H1 (cell line): ENCODE results near the gene KCTD10. TPM values are rescaled to one million over a fixed set of nuclear protein-coding genes. Genes with fewer than 3 reads are reported as not detected.

Experiments
- CTCF ChIA-PET: fragments of 300-600 bp; sonication (Branson Sonifier 250); formaldehyde crosslinking; loops from one replicate; lab custom pipeline; 2021; ENCODE audit not compliant: partially characterized antibody; lab: Charles Lee
- POLR2A ChIA-PET: fragments of 300-600 bp; sonication (Branson Sonifier 250); formaldehyde crosslinking; loops from one replicate; lab custom pipeline; 2021; ENCODE audit warnings: inconsistent platforms; ENCODE audit not compliant: partially characterized antibody; lab: Charles Lee
- DNase-seq, 2 experiments: peaks; one replicate each; pipeline versions ENCODE4 v3.0.0 to v3.0.0-alpha.2; 2010 to 2022; ENCODE audit warnings: low spot score in 2 of 2, low read depth in 1 of 2, mixed read lengths in 1 of 2
- FAIRE-seq: peaks from 2 replicates; lab custom pipeline; 2011; peaks lifted over from hg19 to GRCh38; lab: Jason Lieb, UNC
- H2AFZ ChIP-seq: 2 replicates; pipeline ENCODE4 v1.8.1; 2012; ENCODE audit warnings: low read length, inconsistent platforms
- H2AK5ac ChIP-seq: 2 replicates; pipeline ENCODE4 v1.6.1; 2013; ENCODE audit warnings: low read depth, low read length
- H2BK120ac ChIP-seq: replicated peaks from 2 replicates; pipeline ENCODE3; 2013; ENCODE audit warnings: low read depth, low read length, inconsistent platforms
- H2BK12ac ChIP-seq: 2 replicates; pipeline ENCODE4 v1.6.1; 2013; ENCODE audit warnings: low read depth, low read length
- H2BK15ac ChIP-seq: 2 replicates; pipeline ENCODE4 v1.6.1; 2013; ENCODE audit warnings: low read length
- H2BK20ac ChIP-seq: 2 replicates; pipeline ENCODE4 v1.6.1; 2013; ENCODE audit warnings: low read length
- H2BK5ac ChIP-seq: 2 replicates; pipeline ENCODE4 v1.6.1; 2013; ENCODE audit warnings: low read depth, low read length
- H3K14ac ChIP-seq: 2 replicates; pipeline ENCODE4 v1.6.1; 2013; ENCODE audit warnings: inconsistent platforms; ENCODE audit not compliant: insufficient read length
- H3K18ac ChIP-seq: 2 replicates; pipeline ENCODE4 v1.6.1; 2013; ENCODE audit warnings: low read length; ENCODE audit errors: extremely low read depth
- H3K23ac ChIP-seq: 2 replicates; pipeline ENCODE4 v1.6.1; 2013; ENCODE audit warnings: inconsistent platforms; ENCODE audit not compliant: insufficient read length
- H3K23me2 ChIP-seq: 2 replicates; pipeline ENCODE4 v1.6.1; 2013; ENCODE audit warnings: low read depth, low read length
- H3K27ac ChIP-seq: 2 replicates; pipeline ENCODE4 v1.6.1; 2011; ENCODE audit warnings: low read depth, low read length, inconsistent platforms
- H3K27me3 ChIP-seq, 4 experiments: replicated peaks in 1 of 4; 1 replicate in 1 of 4; 2 replicates in 3 of 4; pipeline versions ENCODE4 v1.6.1 to v1.8.1; 2011 to 2013; ENCODE audit warnings: low read length in 3 of 4, mild to moderate bottlenecking in 3 of 4, inconsistent platforms in 2 of 4, mixed read lengths in 2 of 4, moderate library complexity in 1 of 4; ENCODE audit not compliant: control insufficient read depth in 3 of 4, insufficient read depth in 3 of 4; ENCODE audit errors: extremely low read depth in 1 of 4
- H3K36me3 ChIP-seq, 4 experiments: 2 replicates each; pipeline versions ENCODE4 v1.6.1 to v1.8.1; 2011 to 2013; ENCODE audit warnings: mild to moderate bottlenecking in 4 of 4, low read length in 3 of 4, moderate library complexity in 2 of 4, control low read depth in 1 of 4, inconsistent platforms in 1 of 4; ENCODE audit not compliant: insufficient read depth in 4 of 4, control insufficient read depth in 2 of 4
- H3K4ac ChIP-seq: replicated peaks from 2 replicates; pipeline ENCODE3; 2013; ENCODE audit warnings: low read length, low read depth, mixed read lengths, inconsistent platforms; ENCODE audit not compliant: insufficient read length
- H3K4me1 ChIP-seq, 4 experiments: replicated peaks in 1 of 4; 1 replicate in 1 of 4; 2 replicates in 3 of 4; pipeline versions ENCODE4 v1.6.1 to v1.8.1; 2011 to 2013; ENCODE audit warnings: low read length in 3 of 4, inconsistent platforms in 2 of 4, mixed read lengths in 1 of 4; ENCODE audit not compliant: insufficient read depth in 4 of 4, control insufficient read depth in 3 of 4
- H3K4me2 ChIP-seq, 2 experiments: 2 replicates each; pipeline versions ENCODE4 v1.6.1 to v1.8.1; 2011 to 2013; ENCODE audit warnings: low read depth in 2 of 2, low read length in 2 of 2, control low read depth in 1 of 2, inconsistent platforms in 1 of 2, mild to moderate bottlenecking in 1 of 2; ENCODE audit not compliant: insufficient read depth in 1 of 2
- H3K4me3 ChIP-seq, 4 experiments: fragments of 200-600, 300-600 bp in 1 of 4; sonication (generic), shearing (Covaris generic), sonication (Bioruptor Twin) in 1 of 4; 2 replicates each; pipeline versions ENCODE4 v1.5.1 to v1.8.1; 2011 to 2016; ENCODE audit warnings: low read length in 4 of 4, low read depth in 3 of 4, control low read depth in 2 of 4, inconsistent platforms in 2 of 4, mild to moderate bottlenecking in 2 of 4, mixed read lengths in 1 of 4, moderate library complexity in 1 of 4; ENCODE audit not compliant: insufficient read depth in 2 of 4; ENCODE audit errors: extremely low read depth in 1 of 4
- H3K56ac ChIP-seq: replicated peaks from 2 replicates; pipeline ENCODE3; 2013; ENCODE audit warnings: low read depth, mild to moderate bottlenecking, mixed read lengths, low read length, inconsistent platforms; ENCODE audit not compliant: insufficient read length
- H3K79me1 ChIP-seq: 2 replicates; pipeline ENCODE4 v1.6.1; 2013; ENCODE audit warnings: low read depth, low read length, control low read depth
- H3K79me2 ChIP-seq, 2 experiments: 2 replicates each; pipeline versions ENCODE4 v1.6.1 to v1.8.1; 2012 to 2013; ENCODE audit warnings: low read length in 2 of 2, mild to moderate bottlenecking in 2 of 2, inconsistent platforms in 1 of 2; ENCODE audit not compliant: insufficient read depth in 2 of 2, control insufficient read depth in 1 of 2
- H3K9ac ChIP-seq, 4 experiments: replicated peaks in 1 of 4; 1 replicate in 1 of 4; 2 replicates in 3 of 4; pipeline versions ENCODE4 v1.6.1 to v1.8.1; 2011 to 2013; ENCODE audit warnings: low read depth in 3 of 4, low read length in 3 of 4, control low read depth in 2 of 4, mild to moderate bottlenecking in 2 of 4, moderate library complexity in 2 of 4, inconsistent platforms in 1 of 4; ENCODE audit errors: extremely low read depth in 1 of 4
- H3K9me3 ChIP-seq, 2 experiments: 2 replicates each; pipeline versions ENCODE4 v1.6.1 to v1.8.1; 2012 to 2013; ENCODE audit warnings: mild to moderate bottlenecking in 2 of 2, moderate library complexity in 2 of 2, control low read depth in 1 of 2, inconsistent platforms in 1 of 2, low read depth in 1 of 2, low read length in 1 of 2, mixed read lengths in 1 of 2; ENCODE audit not compliant: insufficient read depth in 2 of 2
- H4K20me1 ChIP-seq, 2 experiments: replicated peaks in 1 of 2; 2 replicates each; pipeline versions ENCODE3 to v1.8.1; 2011 to 2013; ENCODE audit warnings: inconsistent platforms in 2 of 2, low read length in 2 of 2, mild to moderate bottlenecking in 1 of 2; ENCODE audit not compliant: insufficient read depth in 2 of 2, control insufficient read depth in 1 of 2
- H4K5ac ChIP-seq: 2 replicates; pipeline ENCODE4 v1.6.1; 2013; ENCODE audit warnings: low read length, low read depth, mixed read lengths, inconsistent platforms; ENCODE audit not compliant: insufficient read length
- H4K8ac ChIP-seq: 2 replicates; pipeline ENCODE4 v1.8.0; 2013; ENCODE audit warnings: mild to moderate bottlenecking, moderate library complexity, low read length, inconsistent platforms; ENCODE audit not compliant: insufficient read depth; ENCODE audit errors: extremely low read depth
- H4K91ac ChIP-seq: replicated peaks from 2 replicates; pipeline ENCODE3; 2013; ENCODE audit warnings: low read length, mixed read lengths, inconsistent platforms; ENCODE audit not compliant: insufficient read length
- CBX5 ChIP-seq: fragments of 300-800, 300-1000 bp; sonication (generic); IDR thresholded peaks from 2 replicates; pipeline ENCODE4 v1.7.1; 2016; ENCODE audit warnings: antibody characterized with exemption, low read length, low read depth
- JUND ChIP-seq: IDR thresholded peaks from 2 replicates; pipeline ENCODE4 v1.6.1; 2011; ENCODE audit warnings: mild to moderate bottlenecking, improper control_type of control experiment, low read length
- SAP30 ChIP-seq: fragments of 300-600 bp; sonication (generic); IDR thresholded peaks from 2 replicates; pipeline ENCODE4 v1.7.1; 2012; ENCODE audit warnings: low read length, moderate library complexity, mild to moderate bottlenecking, inconsistent platforms; ENCODE audit not compliant: insufficient read depth, insufficient replicate concordance
- SIRT6 ChIP-seq: IDR thresholded peaks from one replicate; pipeline ENCODE4 v1.7.1; 2012; ENCODE audit warnings: low read length, inconsistent platforms
- TAF1 ChIP-seq: IDR thresholded peaks from 2 replicates; pipeline ENCODE4 v1.6.1; 2011; ENCODE audit warnings: mild to moderate bottlenecking, low read depth, low read length
- TCF12 ChIP-seq: IDR thresholded peaks from 2 replicates; pipeline ENCODE4 v1.6.1; 2011; ENCODE audit warnings: low read depth, mild to moderate bottlenecking, low read length
- ZNF274 ChIP-seq: IDR thresholded peaks from 2 replicates; pipeline ENCODE4 v1.7.0; 2012; ENCODE audit warnings: low read length, borderline replicate concordance; ENCODE audit errors: extremely low read depth
- WGBS, 2 experiments: shearing (Covaris generic) in 1 of 2; methylation state at CpG; one replicate each; pipeline versions ENCODE4 v1.1.6 to v1.1.7; 2013 to 2015; ENCODE audit warnings: low lambda C conversion rate in 2 of 2, mixed read lengths in 2 of 2, inconsistent platforms in 1 of 2, low coverage in 1 of 2, missing lambda C conversion rate in 1 of 2; ENCODE audit not compliant: insufficient replicate concordance in 2 of 2, insufficient coverage in 1 of 2, insufficient read length in 1 of 2; ENCODE audit errors: extremely low coverage in 1 of 2, missing lambda C conversion rate in 1 of 2; 5-methylcytosine and 5-hydroxymethylcytosine counted together
- polyA plus RNA-seq, 7 experiments: library from polyadenylated mRNA; depleted of rRNA in 3 of 7; stranded (reverse) in 5 of 7; unstranded in 2 of 7; fragments of >200 nt in 5 of 7; fragments of 200-250 nt in 2 of 7; gene quantifications; 1 replicate in 5 of 7; 2 replicates in 1 of 7; 4 replicates in 1 of 7; pipeline versions ENCODE4 v1.2.1 to v1.2.3, GENCODE V29; 2011 to 2013; ENCODE audit warnings: missing spikeins in 2 of 7, mixed read lengths in 2 of 7
- total RNA-seq: library from RNA; stranded (reverse); fragmentation: NEBNext Ultra II Directional; extraction: Animal tissue kit (Norgen Biotek cat#: 25700); gene quantifications from 2 replicates; pipeline ENCODE4 v1.2.1, GENCODE V29; 2021
- TF ChIP-seq, protein P1 (sequence below): IDR thresholded peaks from 2 replicates; pipeline ENCODE4 v1.6.1; 2012; ENCODE audit warnings: low read length, inconsistent platforms

KCTD10 gene
- total and polyA plus RNA-seq, 2 of the 8 experiments (the other 6 are each of a cell fraction or from before 2014, with no cell fraction given): 45.3 to 52.4 TPM

DNA sequence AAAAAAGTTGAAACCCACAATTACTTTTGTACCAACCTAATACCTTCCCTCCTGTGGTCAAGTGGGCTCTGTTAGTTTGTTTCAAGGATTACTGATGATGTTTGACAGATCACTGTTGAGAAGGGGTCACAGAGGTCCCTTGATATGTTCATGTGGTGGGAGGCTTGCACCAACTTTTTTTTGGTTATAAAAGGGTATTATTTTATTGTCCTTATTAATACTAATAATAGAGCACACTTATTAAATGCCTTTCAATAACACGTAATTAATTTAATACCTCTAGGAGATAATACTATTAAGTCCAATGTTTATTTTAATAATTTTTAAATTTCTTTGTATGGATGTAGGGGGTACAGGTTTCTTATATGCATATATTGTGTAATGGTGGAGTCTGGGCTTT is 4.8 kb upstream of the KCTD10 start:
- ChIA-PET CTCF (interaction anchor here (0.9 kb wide), 2 partner anchors 48 to 54 kb away, joined by 3 to 4 read pairs; no protein-coding TSS in a partner anchor), POLR2A (no interaction called here)
- H2AK5ac ChIP-seq: no peak overlapping the region

More for the DNA sequence above, 4.8 kb upstream of the KCTD10 start:
- Histone ChIP-seq H3K27me3 (no peaks in the 10 kb centered on the region), H3K23me2 (peaks cover 2% of the 10 kb centered on the region; the same call in 1 of the 2 replicates), H2BK15ac (no peak overlapping the region), H2BK5ac (no peak overlapping the region), H3K36me3 (peaks cover 2 to 29% (median 20%) of the 10 kb centered on the region in 4 experiments; a peak in 6 of 8 replicates), H3K4me3 (no peak overlapping the region), H3K9ac (no peak overlapping the region), H3K4me1 (peaks cover 0 to 4% (median 0%) of the 10 kb centered on the region in 4 experiments; a peak in 2 of 7 replicates), H3K56ac (no peak overlapping the region), H3K14ac (no peak overlapping the region), H3K9me3 (no peaks in the 10 kb centered on the region), H4K20me1 (peaks cover 0 to 2% of the 10 kb centered on the region in 2 experiments), H3K27ac (no peak overlapping the region), H2AFZ (no peak overlapping the region), H4K5ac (no peak overlapping the region), H2BK120ac (no peak overlapping the region), H2BK20ac (no peak overlapping the region), H4K8ac (no peak overlapping the region), H2BK12ac (no peak overlapping the region), H3K79me2 (peaks cover 5 to 17% of the 10 kb centered on the region in 2 experiments), H3K4me2 (no peak overlapping the region), H3K4ac (no peak overlapping the region), H3K18ac (no peak overlapping the region), H3K23ac (no peak overlapping the region), H3K79me1 (no peaks in the 10 kb centered on the region; the same call in 1 of the 2 replicates), H4K91ac (no peak overlapping the region)
- DNase-seq (no peak), FAIRE-seq (no peak)
- WGBS, 2 experiments: 93% methylated on average over 1 of the region's 1 CpG; no CpG with 5 or more reads in 1 of the 2 experiments
- no peak for TF ChIP-seq JUND
- no peak for TF ChIP-seq SIRT6
- no peak for TF ChIP-seq SAP30
- TF ChIP-seq TAF1: no peak
- TF ChIP-seq TCF12: no peak
- no peak for TF ChIP-seq ZNF274
- no peak for TF ChIP-seq CBX5
- TF ChIP-seq, protein P1, sequence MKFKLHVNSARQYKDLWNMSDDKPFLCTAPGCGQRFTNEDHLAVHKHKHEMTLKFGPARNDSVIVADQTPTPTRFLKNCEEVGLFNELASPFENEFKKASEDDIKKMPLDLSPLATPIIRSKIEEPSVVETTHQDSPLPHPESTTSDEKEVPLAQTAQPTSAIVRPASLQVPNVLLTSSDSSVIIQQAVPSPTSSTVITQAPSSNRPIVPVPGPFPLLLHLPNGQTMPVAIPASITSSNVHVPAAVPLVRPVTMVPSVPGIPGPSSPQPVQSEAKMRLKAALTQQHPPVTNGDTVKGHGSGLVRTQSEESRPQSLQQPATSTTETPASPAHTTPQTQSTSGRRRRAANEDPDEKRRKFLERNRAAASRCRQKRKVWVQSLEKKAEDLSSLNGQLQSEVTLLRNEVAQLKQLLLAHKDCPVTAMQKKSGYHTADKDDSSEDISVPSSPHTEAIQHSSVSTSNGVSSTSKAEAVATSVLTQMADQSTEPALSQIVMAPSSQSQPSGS: no peak
